ENCODE data around the gene VIL1.

The VIL1 gene

GRCh38 chr2:218405746-218406208, 13.1 kb upstream of the VIL1 start:
- DNase-seq (ENCODE audit: low read depth): no peak
- TF ChIP-seq CTCF (IDR thresholded peaks at IDR 0.05; ENCODE audit: low read depth, low read length, missing control alignments): no peak
- H3K4me3 ChIP-seq (ENCODE audit: low read depth, low read length): peak overlapping the region; percentile 31
- in situ Hi-C loops (cut with HindIII; ENCODE audit: low sequenced_read_pairs): no loop called here

GRCh38 chr2:218406209-218406948, 12.5 kb upstream of the VIL1 start:
- TF ChIP-seq CTCF (IDR thresholded peaks at IDR 0.05; ENCODE audit: low read depth, low read length, missing control alignments): peak; percentile 80
- DNase-seq (ENCODE audit: low read depth): peak; percentile 70
- peak overlapping the region; percentile 40 for H3K4me3 ChIP-seq (ENCODE audit: low read depth, low read length)
- in situ Hi-C loops (cut with HindIII; ENCODE audit: low sequenced_read_pairs): no loop called here

GRCh38 chr2:218406949-218407618, 11.8 kb upstream of the VIL1 start:
- in situ Hi-C loops (cut with HindIII; ENCODE audit: low sequenced_read_pairs): no loop called here
- no peak for DNase-seq (ENCODE audit: low read depth)
- TF ChIP-seq CTCF (IDR thresholded peaks at IDR 0.05; ENCODE audit: low read depth, low read length, missing control alignments): no peak
- H3K4me3 ChIP-seq (ENCODE audit: low read depth, low read length): peak overlapping the region; percentile 40

GRCh38 chr2:218407717-218408116, 11.2 kb upstream of the VIL1 start:
- TF ChIP-seq CTCF (IDR thresholded peaks at IDR 0.05; ENCODE audit: low read depth, low read length, missing control alignments): no peak
- DNase-seq (ENCODE audit: low read depth): no peak
- no peak overlapping the region for H3K4me3 ChIP-seq (ENCODE audit: low read depth, low read length)
- in situ Hi-C loops (cut with HindIII; ENCODE audit: low sequenced_read_pairs): no loop called here

GRCh38 chr2:218418321-218418716, 604 bp upstream of the VIL1 start:
- no peak for DNase-seq (ENCODE audit: low read depth)
- in situ Hi-C loops (cut with HindIII; ENCODE audit: low sequenced_read_pairs): no loop called here
- no peak for TF ChIP-seq CTCF (IDR thresholded peaks at IDR 0.05; ENCODE audit: low read depth, low read length, missing control alignments)
- H3K4me3 ChIP-seq (ENCODE audit: low read depth, low read length): no peak overlapping the region

GRCh38 chr2:218419630-218420216, 800 bp downstream of the VIL1 start:
- in situ Hi-C loops (cut with HindIII; ENCODE audit: low sequenced_read_pairs): no loop called here
- DNase-seq (ENCODE audit: low read depth): no peak
- TF ChIP-seq CTCF (IDR thresholded peaks at IDR 0.05; ENCODE audit: low read depth, low read length, missing control alignments): no peak
- no peak overlapping the region for H3K4me3 ChIP-seq (ENCODE audit: low read depth, low read length)

Measured in astrocyte of the cerebellum (primary cell).